Measurements from ENCODE around the gene PTCH1. TPM values are rescaled to one million over a fixed set of nuclear protein-coding genes. Genes with fewer than 3 reads are reported as not detected.
A peak's percentile ranks its signal among the peaks of the same experiment; 100 is the strongest.

The PTCH1 gene
- 0.35 TPM for total RNA-seq (2013)
- polyA plus RNA-seq (not detected), polyA minus RNA-seq (0.08 and 0.14 TPM in 2 replicates), total RNA-seq (0 to 10.1 (median 0.16) reads per million in 11 experiments)

DNA sequence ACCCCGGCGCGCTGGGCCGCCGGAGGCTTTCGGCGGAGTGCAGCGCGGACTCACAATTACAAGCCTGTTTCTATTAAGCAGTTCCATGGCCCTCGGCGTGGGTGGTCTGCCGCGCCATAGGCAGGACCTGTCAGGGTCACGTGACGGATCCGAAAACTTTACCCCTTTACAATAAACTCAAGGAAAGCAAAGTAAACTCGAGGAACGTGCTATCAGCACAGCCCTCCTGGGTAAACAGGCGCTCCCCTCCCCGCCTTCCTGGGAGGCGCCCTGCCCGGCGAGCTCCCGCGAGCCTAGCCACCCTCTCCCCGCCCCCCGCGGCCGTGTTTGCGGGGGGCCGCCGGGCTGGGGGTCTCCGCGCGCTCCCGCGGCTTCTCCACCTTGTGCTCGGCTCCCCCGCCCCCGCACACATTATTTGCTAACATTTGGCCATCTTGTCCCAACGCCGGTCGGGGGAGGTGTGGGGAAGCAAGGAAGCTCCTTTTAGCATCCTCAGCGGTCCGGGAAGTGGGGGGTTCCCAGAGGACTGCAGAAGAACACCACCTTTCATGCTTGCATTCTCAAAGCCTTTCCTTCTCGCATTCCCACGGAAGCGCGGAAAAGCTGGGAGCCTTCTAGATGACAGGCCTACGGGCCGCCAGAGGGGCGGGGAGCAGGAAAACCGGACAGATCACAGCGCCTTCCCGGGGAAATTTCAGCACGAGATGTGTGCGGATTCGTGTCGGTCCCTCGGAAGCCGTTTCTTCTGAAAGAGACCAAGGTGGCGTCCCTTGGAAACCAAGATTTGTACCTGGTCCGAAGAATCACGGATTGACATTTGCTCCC is at the start of gene PTCH1:
TSS of gene PTCH1 (minus strand) at position 238 of the 825 bp plus-strand sequence.
- peaks cover 77 to 91% (median 89%) of the 10 kb centered on the region in 3 donors for H3K27me3 Mint-ChIP-seq (ENCODE audit: low read depth in 3 of 3)
- peaks cover 8% of the 10 kb centered on the region for H3K4me1 Mint-ChIP-seq
- Histone ChIP-seq H3K27me3 (ENCODE audit: control insufficient read depth in 2 of 2, insufficient read depth in 2 of 2, low read length in 2 of 2) (peaks cover 72 to 90% of the 10 kb centered on the region in 2 donors), H3K27ac (ENCODE audit: low read depth in 1 of 2, low read length in 2 of 2) (no peak within 1 kb of the TSS), H2AFZ (ENCODE audit: insufficient read depth, low read depth, low read length, poor library complexity, severe bottlenecking) (peak within 1 kb of the TSS; percentile 61), H3K4me3 (replicated peaks in 1 of 3; ENCODE audit: low read depth in 2 of 3, low read length in 3 of 3) (peak within 1 kb of the TSS in 1 of 3 experiments; percentile 44), H3K9me3 (replicated peaks in 1 of 2; ENCODE audit: control insufficient read depth in 1 of 2, insufficient read depth in 1 of 2, low read length in 2 of 2) (peaks cover 16 to 67% of the 10 kb centered on the region in 2 donors), H3K36me3 (replicated peaks in 1 of 2; ENCODE audit: control insufficient read depth in 1 of 2, insufficient read depth in 2 of 2, low read length in 2 of 2) (no peaks in the 10 kb centered on the region), H3K79me2 (ENCODE audit: insufficient read depth, low read length) (no peaks in the 10 kb centered on the region), H3K4me1 (ENCODE audit: control insufficient read depth in 1 of 2, insufficient read depth in 2 of 2, low read length in 2 of 2) (peaks cover 0 to 7% of the 10 kb centered on the region in 2 donors), H3K4me2 (replicated peaks; ENCODE audit: extremely low read depth, low read length, poor library complexity, severe bottlenecking) (peak within 1 kb of the TSS; percentile 54), H4K20me1 (ENCODE audit: insufficient read depth, low read length) (no peaks in the 10 kb centered on the region), H3K9ac (ENCODE audit: insufficient read depth, low read length, poor library complexity, severe bottlenecking) (no peak within 1 kb of the TSS)
- 15% methylated on average over 40 of the region's 64 CpGs for WGBS (ENCODE audit: insufficient coverage)
- peak within 1 kb of the TSS; percentile 74 to 93 for H3K4me3 Mint-ChIP-seq
- H3K9me3 Mint-ChIP-seq = peaks cover 16 to 62% (median 34%) of the 10 kb centered on the region in 7 donors
- no peak for DNase-seq
- H3K27ac Mint-ChIP-seq = no peak within 1 kb of the TSS
- intact Hi-C loops (cut with micrococcal nuclease) = no loop called here
- TF ChIP-seq, protein P1, sequence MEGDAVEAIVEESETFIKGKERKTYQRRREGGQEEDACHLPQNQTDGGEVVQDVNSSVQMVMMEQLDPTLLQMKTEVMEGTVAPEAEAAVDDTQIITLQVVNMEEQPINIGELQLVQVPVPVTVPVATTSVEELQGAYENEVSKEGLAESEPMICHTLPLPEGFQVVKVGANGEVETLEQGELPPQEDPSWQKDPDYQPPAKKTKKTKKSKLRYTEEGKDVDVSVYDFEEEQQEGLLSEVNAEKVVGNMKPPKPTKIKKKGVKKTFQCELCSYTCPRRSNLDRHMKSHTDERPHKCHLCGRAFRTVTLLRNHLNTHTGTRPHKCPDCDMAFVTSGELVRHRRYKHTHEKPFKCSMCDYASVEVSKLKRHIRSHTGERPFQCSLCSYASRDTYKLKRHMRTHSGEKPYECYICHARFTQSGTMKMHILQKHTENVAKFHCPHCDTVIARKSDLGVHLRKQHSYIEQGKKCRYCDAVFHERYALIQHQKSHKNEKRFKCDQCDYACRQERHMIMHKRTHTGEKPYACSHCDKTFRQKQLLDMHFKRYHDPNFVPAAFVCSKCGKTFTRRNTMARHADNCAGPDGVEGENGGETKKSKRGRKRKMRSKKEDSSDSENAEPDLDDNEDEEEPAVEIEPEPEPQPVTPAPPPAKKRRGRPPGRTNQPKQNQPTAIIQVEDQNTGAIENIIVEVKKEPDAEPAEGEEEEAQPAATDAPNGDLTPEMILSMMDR (IDR thresholded peaks at IDR 0.05) = no peak
- peaks cover 6 to 8% of the 10 kb centered on the region in 2 donors for H3K36me3 Mint-ChIP-seq

DNA sequence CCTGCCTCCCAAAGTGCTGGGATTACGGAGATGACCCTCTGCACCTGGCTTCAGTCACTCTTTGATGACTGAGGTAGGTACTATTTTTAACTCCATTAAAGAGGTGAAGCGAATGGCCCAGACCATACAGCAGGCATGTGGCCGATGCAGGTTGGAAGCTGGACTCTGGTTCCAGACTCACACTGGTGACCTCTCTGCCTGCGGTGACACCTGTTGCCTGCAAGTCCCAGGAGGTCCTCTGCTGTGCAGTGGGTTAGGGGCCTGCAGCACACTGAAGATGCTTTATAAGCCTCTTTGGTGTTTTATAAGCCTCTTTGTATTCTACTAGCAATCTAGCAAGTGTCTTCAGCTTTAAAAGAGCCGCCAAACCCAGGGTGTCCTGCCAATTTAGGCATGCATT is 49.2 kb upstream of the PTCH1 start:
- H3K9ac ChIP-seq (ENCODE audit: insufficient read depth, low read length, poor library complexity, severe bottlenecking) = no peak overlapping the region
- no peaks in the 10 kb centered on the region for H3K4me1 ChIP-seq (ENCODE audit: control insufficient read depth in 1 of 2, insufficient read depth in 2 of 2, low read length in 2 of 2)
- H2AFZ ChIP-seq (ENCODE audit: insufficient read depth, low read depth, low read length, poor library complexity, severe bottlenecking) = no peak overlapping the region
- no peak for DNase-seq
- Mint-ChIP-seq H3K4me1 (peaks cover 4% of the 10 kb centered on the region), H3K9me3 (peaks cover 0 to 7% (median 7%) of the 10 kb centered on the region in 7 donors), H3K27me3 (ENCODE audit: low read depth in 3 of 3) (peaks cover 20 to 37% (median 34%) of the 10 kb centered on the region in 3 donors), H3K27ac (no peak overlapping the region), H3K36me3 (no peaks in the 10 kb centered on the region), H3K4me3 (no peak overlapping the region)
- H3K27me3 ChIP-seq (ENCODE audit: control insufficient read depth in 2 of 2, insufficient read depth in 2 of 2, low read length in 2 of 2) = peaks cover 2 to 29% of the 10 kb centered on the region in 2 donors
- intact Hi-C loops (cut with micrococcal nuclease) = no loop called here
- no peaks in the 10 kb centered on the region for H4K20me1 ChIP-seq (ENCODE audit: insufficient read depth, low read length)
- no peak overlapping the region for H3K27ac ChIP-seq (ENCODE audit: low read depth in 1 of 2, low read length in 2 of 2)
- H3K4me3 ChIP-seq (replicated peaks in 1 of 3; ENCODE audit: low read depth in 2 of 3, low read length in 3 of 3) = no peak overlapping the region
- no peaks in the 10 kb centered on the region for H3K36me3 ChIP-seq (replicated peaks in 1 of 2; ENCODE audit: control insufficient read depth in 1 of 2, insufficient read depth in 2 of 2, low read length in 2 of 2)
- no peak overlapping the region for H3K4me2 ChIP-seq (replicated peaks; ENCODE audit: extremely low read depth, low read length, poor library complexity, severe bottlenecking)
- H3K9me3 ChIP-seq (replicated peaks in 1 of 2; ENCODE audit: control insufficient read depth in 1 of 2, insufficient read depth in 1 of 2, low read length in 2 of 2) = peaks cover 5 to 8% of the 10 kb centered on the region in 2 donors
- TF ChIP-seq, protein P1 (IDR thresholded peaks at IDR 0.05) = no peak
- H3K79me2 ChIP-seq (ENCODE audit: insufficient read depth, low read length) = no peaks in the 10 kb centered on the region
- 87% methylated on average over 3 of the region's 5 CpGs for WGBS (ENCODE audit: insufficient coverage)

All from CD14-positive monocyte (primary cell).